Posterior vena cava (tissue), 2 donors: ENCODE measurements around the gene AURKAIP1. TPM values are rescaled to one million over a fixed set of nuclear protein-coding genes. Genes with fewer than 3 reads are reported as not detected.

Source experiments
- DNase-seq: peaks from one replicate; pipeline ENCODE4 v3.0.0-alpha.2; 2020; ENCODE audit warnings: low spot score
- intact Hi-C, 2 donors: fragments of 100-400 bp; cut with DNase I; formaldehyde crosslinking; loops; one replicate each; pipeline versions ENCODE4 v1.14.1 to v1.14.2; 2022 to 2023
- microRNA-seq, 2 donors: library from miRNA; unstranded; fragments of <30 nt; microRNA quantifications; one replicate each; pipeline ENCODE4 v1.2.0, GENCODE V29; 2020 to 2021; ENCODE audit warnings: borderline microRNAs expressed in 2 of 2
- total RNA-seq, 2 donors: library from RNA; stranded (reverse); fragmentation: NEBNext Ultra II Directional; extraction: Animal tissue kit (Norgen Biotek cat#: 25700); gene quantifications; one replicate each; pipeline ENCODE4 v1.2.1, GENCODE V29; 2021
- donor health status: DM: yes; HTN: yes; CAD: no.
- donor health status: DM: yes; HTN: yes; CAD: no.

AURKAIP1 gene
- total RNA-seq, 2 donors from 2014 or later, result 70.9 to 78.8 TPM

GRCh38 chr1:1329304-1330210, 45.5 kb downstream of the AURKAIP1 start:
- DNase-seq, result no peak
- intact Hi-C loops, result no loop called here

DNA sequence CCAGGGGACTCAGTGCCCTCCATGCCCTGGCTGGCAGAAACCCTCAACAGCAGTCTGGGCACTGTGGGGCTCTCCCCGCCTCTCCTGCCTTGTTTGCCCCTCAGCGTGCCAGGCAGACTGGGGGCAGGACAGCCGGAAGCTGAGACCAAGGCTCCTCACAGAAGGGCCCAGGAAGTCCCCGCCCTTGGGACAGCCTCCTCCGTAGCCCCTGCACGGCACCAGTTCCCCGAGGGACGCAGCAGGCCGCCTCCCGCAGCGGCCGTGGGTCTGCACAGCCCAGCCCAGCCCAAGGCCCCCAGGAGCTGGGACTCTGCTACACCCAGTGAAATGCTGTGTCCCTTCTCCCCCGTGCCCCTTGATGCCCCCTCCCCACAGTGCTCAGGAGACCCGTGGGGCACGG, 46.8 kb downstream of the AURKAIP1 start:
- DNase-seq, result no peak
- intact Hi-C loops, result no loop called here

GRCh38 chr1:1327291-1327690, 47.7 kb downstream of the AURKAIP1 start:
- intact Hi-C loops, result no loop called here

GRCh38 chr1:1326075-1326605, 48.9 kb downstream of the AURKAIP1 start:
- DNase-seq, result no peak
- intact Hi-C loops, result no loop called here

More at GRCh38 chr1:1327291-1327690, 47.7 kb downstream of the AURKAIP1 start:
- no peak for DNase-seq

- intact Hi-C loops, result no loop called here
- DNase-seq, result no peak
Observed at GRCh38 chr1:1325288-1326074, 49.5 kb downstream of the AURKAIP1 start.

GRCh38 chr1:1324524-1325287, 50.3 kb downstream of the AURKAIP1 start, which contains the start of the genes CPTP and INTS11:
Gene CPTP, plus strand, starts transcription at chr1:1324802. Its CDS starts 2,109 bp downstream, at chr1:1326911.
Gene INTS11, minus strand, starts transcription at chr1:1324660. Its CDS starts 52 bp downstream, at chr1:1324608.
- intact Hi-C loops, result no loop called here
- DNase-seq, result peak; percentile 99

GRCh38 chr1:1324084-1324523, 50.9 kb downstream of the AURKAIP1 start:
- intact Hi-C loops, result no loop called here
- no peak for DNase-seq

Small RNA genes lying within 50 kb of the gene (microRNA-seq; reads per million reads assigned to microRNA genes)
- gene MIR6808, result 0.26 to 0.32 reads per million in 2 donors

Other genes with a start within 250 kb of the AURKAIP1 start
- under 1 TPM in 1 of 2 donors, not detected in 1; 0.19 TPM for gene TTLL10, start 201.3 kb downstream of the AURKAIP1 start, total RNA-seq
- under 1 TPM; 0.33 to 0.93 TPM for gene TNFRSF18, start 168.6 kb downstream of the AURKAIP1 start, total RNA-seq
- 1 to 10 TPM; 2.0 to 2.8 TPM for gene TNFRSF4, start 161.1 kb downstream of the AURKAIP1 start, total RNA-seq
- gene SDF4, start 143.2 kb downstream of the AURKAIP1 start, total RNA-seq, result 100 to 1,000 TPM; 121 to 151 TPM
- 10 to 100 TPM in 1 of 2 donors, 1 to 10 TPM in 1; 9.9 to 10.3 TPM for gene B3GALT6, start 143.0 kb downstream of the AURKAIP1 start, total RNA-seq
- 1 to 10 TPM; 1.9 to 4.1 TPM for gene C1QTNF12, start 128.5 kb downstream of the AURKAIP1 start, total RNA-seq
- 10 to 100 TPM; 29.0 to 32.0 TPM for gene UBE2J2, start 101.4 kb downstream of the AURKAIP1 start, total RNA-seq
- gene SCNN1D, start 94.8 kb downstream of the AURKAIP1 start, total RNA-seq, result 1 to 10 TPM; 1.8 to 6.1 TPM
- gene ACAP3, start 67.3 kb downstream of the AURKAIP1 start, total RNA-seq, result 10 to 100 TPM; 40.9 to 50.9 TPM
- gene PUSL1, start 66.6 kb downstream of the AURKAIP1 start, total RNA-seq, result 10 to 100 TPM in 1 of 2 donors, 1 to 10 TPM in 1; 8.3 to 10.5 TPM
- gene INTS11, start 50.5 kb downstream of the AURKAIP1 start, total RNA-seq, result 10 to 100 TPM; 61.8 to 65.6 TPM
- gene CPTP, start 50.4 kb downstream of the AURKAIP1 start, total RNA-seq, result 10 to 100 TPM; 11.6 to 14.1 TPM
- under 1 TPM in 1 of 2 donors, not detected in 1; 0.09 TPM for gene TAS1R3, start 43.9 kb downstream of the AURKAIP1 start, total RNA-seq
- 10 to 100 TPM; 45.9 to 61.9 TPM for gene DVL1, start 25.8 kb downstream of the AURKAIP1 start, total RNA-seq
- gene MXRA8, start 16.7 kb downstream of the AURKAIP1 start, total RNA-seq, result 100 to 1,000 TPM; 104 to 174 TPM
- gene CCNL2, start 24.1 kb upstream of the AURKAIP1 start, total RNA-seq, result 100 to 1,000 TPM; 102 to 109 TPM
- 10 to 100 TPM; 69.7 to 75.0 TPM for gene MRPL20, start 32.1 kb upstream of the AURKAIP1 start, total RNA-seq
- 1 to 10 TPM; 2.4 to 7.4 TPM for gene ANKRD65, start 46.1 kb upstream of the AURKAIP1 start, total RNA-seq
- gene VWA1, start 60.5 kb upstream of the AURKAIP1 start, total RNA-seq, result 10 to 100 TPM; 59.8 to 67.7 TPM
- gene ATAD3C, start 74.5 kb upstream of the AURKAIP1 start, total RNA-seq, result under 1 TPM; 0.14 to 0.83 TPM
- gene ATAD3B, start 96.6 kb upstream of the AURKAIP1 start, total RNA-seq, result 10 to 100 TPM in 1 of 2 donors, 1 to 10 TPM in 1; 8.5 to 13.1 TPM
- gene ATAD3A, start 137.0 kb upstream of the AURKAIP1 start, total RNA-seq, result 10 to 100 TPM; 12.2 to 14.2 TPM
- gene TMEM240, start 165.4 kb upstream of the AURKAIP1 start, total RNA-seq, result 1 to 10 TPM; 3.9 to 7.8 TPM
- gene SSU72, start 199.7 kb upstream of the AURKAIP1 start, total RNA-seq, result 10 to 100 TPM; 60.7 to 66.0 TPM
- gene FNDC10, start 224.9 kb upstream of the AURKAIP1 start, total RNA-seq, result 1 to 10 TPM; 1.2 to 3.6 TPM
- 10 to 100 TPM; 29.4 to 35.9 TPM for gene MIB2, start 240.3 kb upstream of the AURKAIP1 start, total RNA-seq